ENCODE measurements around the gene PAPOLA.

GRCh38 chr14:96579855-96580254, 77.7 kb downstream of the PAPOLA start:
- no peak for TF ChIP-seq ZNF707 (tag by site-specific recombination; IDR thresholded peaks at IDR 0.05)
- TF ChIP-seq ZNF600 (tag by site-specific recombination; IDR thresholded peaks at IDR 0.05), result no peak
- TF ChIP-seq, protein P1, sequence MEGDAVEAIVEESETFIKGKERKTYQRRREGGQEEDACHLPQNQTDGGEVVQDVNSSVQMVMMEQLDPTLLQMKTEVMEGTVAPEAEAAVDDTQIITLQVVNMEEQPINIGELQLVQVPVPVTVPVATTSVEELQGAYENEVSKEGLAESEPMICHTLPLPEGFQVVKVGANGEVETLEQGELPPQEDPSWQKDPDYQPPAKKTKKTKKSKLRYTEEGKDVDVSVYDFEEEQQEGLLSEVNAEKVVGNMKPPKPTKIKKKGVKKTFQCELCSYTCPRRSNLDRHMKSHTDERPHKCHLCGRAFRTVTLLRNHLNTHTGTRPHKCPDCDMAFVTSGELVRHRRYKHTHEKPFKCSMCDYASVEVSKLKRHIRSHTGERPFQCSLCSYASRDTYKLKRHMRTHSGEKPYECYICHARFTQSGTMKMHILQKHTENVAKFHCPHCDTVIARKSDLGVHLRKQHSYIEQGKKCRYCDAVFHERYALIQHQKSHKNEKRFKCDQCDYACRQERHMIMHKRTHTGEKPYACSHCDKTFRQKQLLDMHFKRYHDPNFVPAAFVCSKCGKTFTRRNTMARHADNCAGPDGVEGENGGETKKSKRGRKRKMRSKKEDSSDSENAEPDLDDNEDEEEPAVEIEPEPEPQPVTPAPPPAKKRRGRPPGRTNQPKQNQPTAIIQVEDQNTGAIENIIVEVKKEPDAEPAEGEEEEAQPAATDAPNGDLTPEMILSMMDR (tag by site-specific recombination; IDR thresholded peaks at IDR 0.05), result no peak
- TF ChIP-seq ZNF214 (tag by site-specific recombination; IDR thresholded peaks at IDR 0.05; ENCODE audit: borderline replicate concordance), result no peak
- TF ChIP-seq SETDB1 (IDR thresholded peaks at IDR 0.05; ENCODE audit: insufficient read length, low read length), result no peak
- TF ChIP-seq ZNF350 (tag by site-specific recombination; IDR thresholded peaks at IDR 0.05), result no peak

Measured in HEK293 (cell line).